NT2/D1 (cell line): ENCODE results near the gene XCR1.

ENCODE experiments used
- SUZ12 ChIP-seq: IDR thresholded peaks from 2 replicates; pipeline ENCODE4 v1.6.1; 2011; ENCODE audit not compliant: insufficient read length, insufficient read depth; ENCODE audit errors: extremely low read depth
- YY1 ChIP-seq: IDR thresholded peaks from 2 replicates; pipeline ENCODE4 v1.6.1; 2011; ENCODE audit not compliant: insufficient read length, insufficient read depth

DNA sequence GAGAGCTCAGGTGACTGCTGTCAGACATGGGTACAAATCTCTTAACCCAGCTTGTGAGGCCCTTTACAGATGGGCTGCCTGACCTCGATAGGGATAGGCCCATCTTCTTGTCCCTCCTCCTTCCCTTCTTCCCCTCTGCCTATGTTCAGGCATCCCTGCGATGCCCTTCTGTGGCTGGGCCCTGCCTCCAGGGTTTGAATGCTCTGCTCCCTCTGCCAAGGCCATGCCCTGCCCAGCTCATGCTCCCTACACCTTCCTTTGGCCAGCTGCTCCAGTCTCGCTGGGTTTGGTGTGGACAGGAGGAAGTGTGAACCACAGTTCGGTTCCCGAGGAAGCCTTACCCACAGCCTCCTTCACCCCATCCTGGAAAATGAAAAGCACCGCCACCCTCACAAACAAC is 35.9 kb downstream of the XCR1 start:
- TF ChIP-seq SUZ12 (no peak), YY1 (no peak)
